H1 (cell line): ENCODE results near the gene KIAA0513. TPM values are rescaled to one million over a fixed set of nuclear protein-coding genes. Genes with fewer than 3 reads are reported as not detected.

Experiments used
- CTCF ChIA-PET: fragments of 300-600 bp; sonication (Branson Sonifier 250); formaldehyde crosslinking; loops from one replicate; lab custom pipeline; 2021; ENCODE audit not compliant: partially characterized antibody; lab: Charles Lee
- POLR2A ChIA-PET: fragments of 300-600 bp; sonication (Branson Sonifier 250); formaldehyde crosslinking; loops from one replicate; lab custom pipeline; 2021; ENCODE audit warnings: inconsistent platforms; ENCODE audit not compliant: partially characterized antibody; lab: Charles Lee
- DNase-seq, 2 experiments: peaks; one replicate each; pipeline versions ENCODE4 v3.0.0 to v3.0.0-alpha.2; 2010 to 2022; ENCODE audit warnings: low spot score in 2 of 2, low read depth in 1 of 2, mixed read lengths in 1 of 2
- FAIRE-seq: peaks from 2 replicates; lab custom pipeline; 2011; peaks lifted over from hg19 to GRCh38; lab: Jason Lieb, UNC
- H2AFZ ChIP-seq: 2 replicates; pipeline ENCODE4 v1.8.1; 2012; ENCODE audit warnings: low read length, inconsistent platforms
- H2AK5ac ChIP-seq: 2 replicates; pipeline ENCODE4 v1.6.1; 2013; ENCODE audit warnings: low read depth, low read length
- H2BK120ac ChIP-seq: replicated peaks from 2 replicates; pipeline ENCODE3; 2013; ENCODE audit warnings: low read depth, low read length, inconsistent platforms
- H2BK12ac ChIP-seq: 2 replicates; pipeline ENCODE4 v1.6.1; 2013; ENCODE audit warnings: low read depth, low read length
- H2BK15ac ChIP-seq: 2 replicates; pipeline ENCODE4 v1.6.1; 2013; ENCODE audit warnings: low read length
- H2BK20ac ChIP-seq: 2 replicates; pipeline ENCODE4 v1.6.1; 2013; ENCODE audit warnings: low read length
- H2BK5ac ChIP-seq: 2 replicates; pipeline ENCODE4 v1.6.1; 2013; ENCODE audit warnings: low read depth, low read length
- H3K14ac ChIP-seq: 2 replicates; pipeline ENCODE4 v1.6.1; 2013; ENCODE audit warnings: inconsistent platforms; ENCODE audit not compliant: insufficient read length
- H3K18ac ChIP-seq: 2 replicates; pipeline ENCODE4 v1.6.1; 2013; ENCODE audit warnings: low read length; ENCODE audit errors: extremely low read depth
- H3K23ac ChIP-seq: 2 replicates; pipeline ENCODE4 v1.6.1; 2013; ENCODE audit warnings: inconsistent platforms; ENCODE audit not compliant: insufficient read length
- H3K23me2 ChIP-seq: 2 replicates; pipeline ENCODE4 v1.6.1; 2013; ENCODE audit warnings: low read depth, low read length
- H3K27ac ChIP-seq: 2 replicates; pipeline ENCODE4 v1.6.1; 2011; ENCODE audit warnings: low read depth, low read length, inconsistent platforms
- H3K27me3 ChIP-seq, 4 experiments: replicated peaks in 1 of 4; 1 replicate in 1 of 4; 2 replicates in 3 of 4; pipeline versions ENCODE4 v1.6.1 to v1.8.1; 2011 to 2013; ENCODE audit warnings: low read length in 3 of 4, mild to moderate bottlenecking in 3 of 4, inconsistent platforms in 2 of 4, mixed read lengths in 2 of 4, moderate library complexity in 1 of 4; ENCODE audit not compliant: control insufficient read depth in 3 of 4, insufficient read depth in 3 of 4; ENCODE audit errors: extremely low read depth in 1 of 4
- H3K36me3 ChIP-seq, 4 experiments: 2 replicates each; pipeline versions ENCODE4 v1.6.1 to v1.8.1; 2011 to 2013; ENCODE audit warnings: mild to moderate bottlenecking in 4 of 4, low read length in 3 of 4, moderate library complexity in 2 of 4, control low read depth in 1 of 4, inconsistent platforms in 1 of 4; ENCODE audit not compliant: insufficient read depth in 4 of 4, control insufficient read depth in 2 of 4
- H3K4ac ChIP-seq: replicated peaks from 2 replicates; pipeline ENCODE3; 2013; ENCODE audit warnings: low read length, low read depth, mixed read lengths, inconsistent platforms; ENCODE audit not compliant: insufficient read length
- H3K4me1 ChIP-seq, 4 experiments: replicated peaks in 1 of 4; 1 replicate in 1 of 4; 2 replicates in 3 of 4; pipeline versions ENCODE4 v1.6.1 to v1.8.1; 2011 to 2013; ENCODE audit warnings: low read length in 3 of 4, inconsistent platforms in 2 of 4, mixed read lengths in 1 of 4; ENCODE audit not compliant: insufficient read depth in 4 of 4, control insufficient read depth in 3 of 4
- H3K4me2 ChIP-seq, 2 experiments: 2 replicates each; pipeline versions ENCODE4 v1.6.1 to v1.8.1; 2011 to 2013; ENCODE audit warnings: low read depth in 2 of 2, low read length in 2 of 2, control low read depth in 1 of 2, inconsistent platforms in 1 of 2, mild to moderate bottlenecking in 1 of 2; ENCODE audit not compliant: insufficient read depth in 1 of 2
- H3K4me3 ChIP-seq, 4 experiments: fragments of 200-600, 300-600 bp in 1 of 4; sonication (generic), shearing (Covaris generic), sonication (Bioruptor Twin) in 1 of 4; 2 replicates each; pipeline versions ENCODE4 v1.5.1 to v1.8.1; 2011 to 2016; ENCODE audit warnings: low read length in 4 of 4, low read depth in 3 of 4, control low read depth in 2 of 4, inconsistent platforms in 2 of 4, mild to moderate bottlenecking in 2 of 4, mixed read lengths in 1 of 4, moderate library complexity in 1 of 4; ENCODE audit not compliant: insufficient read depth in 2 of 4; ENCODE audit errors: extremely low read depth in 1 of 4
- H3K56ac ChIP-seq: replicated peaks from 2 replicates; pipeline ENCODE3; 2013; ENCODE audit warnings: low read depth, mild to moderate bottlenecking, mixed read lengths, low read length, inconsistent platforms; ENCODE audit not compliant: insufficient read length
- H3K79me1 ChIP-seq: 2 replicates; pipeline ENCODE4 v1.6.1; 2013; ENCODE audit warnings: low read depth, low read length, control low read depth
- H3K79me2 ChIP-seq, 2 experiments: 2 replicates each; pipeline versions ENCODE4 v1.6.1 to v1.8.1; 2012 to 2013; ENCODE audit warnings: low read length in 2 of 2, mild to moderate bottlenecking in 2 of 2, inconsistent platforms in 1 of 2; ENCODE audit not compliant: insufficient read depth in 2 of 2, control insufficient read depth in 1 of 2
- H3K9ac ChIP-seq, 4 experiments: replicated peaks in 1 of 4; 1 replicate in 1 of 4; 2 replicates in 3 of 4; pipeline versions ENCODE4 v1.6.1 to v1.8.1; 2011 to 2013; ENCODE audit warnings: low read depth in 3 of 4, low read length in 3 of 4, control low read depth in 2 of 4, mild to moderate bottlenecking in 2 of 4, moderate library complexity in 2 of 4, inconsistent platforms in 1 of 4; ENCODE audit errors: extremely low read depth in 1 of 4
- H3K9me3 ChIP-seq, 2 experiments: 2 replicates each; pipeline versions ENCODE4 v1.6.1 to v1.8.1; 2012 to 2013; ENCODE audit warnings: mild to moderate bottlenecking in 2 of 2, moderate library complexity in 2 of 2, control low read depth in 1 of 2, inconsistent platforms in 1 of 2, low read depth in 1 of 2, low read length in 1 of 2, mixed read lengths in 1 of 2; ENCODE audit not compliant: insufficient read depth in 2 of 2
- H4K20me1 ChIP-seq, 2 experiments: replicated peaks in 1 of 2; 2 replicates each; pipeline versions ENCODE3 to v1.8.1; 2011 to 2013; ENCODE audit warnings: inconsistent platforms in 2 of 2, low read length in 2 of 2, mild to moderate bottlenecking in 1 of 2; ENCODE audit not compliant: insufficient read depth in 2 of 2, control insufficient read depth in 1 of 2
- H4K5ac ChIP-seq: 2 replicates; pipeline ENCODE4 v1.6.1; 2013; ENCODE audit warnings: low read length, low read depth, mixed read lengths, inconsistent platforms; ENCODE audit not compliant: insufficient read length
- H4K8ac ChIP-seq: 2 replicates; pipeline ENCODE4 v1.8.0; 2013; ENCODE audit warnings: mild to moderate bottlenecking, moderate library complexity, low read length, inconsistent platforms; ENCODE audit not compliant: insufficient read depth; ENCODE audit errors: extremely low read depth
- H4K91ac ChIP-seq: replicated peaks from 2 replicates; pipeline ENCODE3; 2013; ENCODE audit warnings: low read length, mixed read lengths, inconsistent platforms; ENCODE audit not compliant: insufficient read length
- BCL11A ChIP-seq, 2 experiments: IDR thresholded peaks; one replicate each; pipeline ENCODE4 v1.6.1; 2011; ENCODE audit warnings: low read depth in 2 of 2, low read length in 2 of 2, mild to moderate bottlenecking in 2 of 2
- BRCA1 ChIP-seq: IDR thresholded peaks from 2 replicates; pipeline ENCODE4 v1.6.1; 2012; ENCODE audit warnings: low read depth, low read length, improper control_type of control experiment
- GTF2F1 ChIP-seq: IDR thresholded peaks from 2 replicates; pipeline ENCODE4 v1.6.1; 2012; ENCODE audit warnings: low read depth, low read length, improper control_type of control experiment, borderline replicate concordance
- JUN ChIP-seq: IDR thresholded peaks from 2 replicates; pipeline ENCODE4 v1.6.1; 2011; ENCODE audit warnings: low read depth, mild to moderate bottlenecking, improper control_type of control experiment, low read length
- NRF1 ChIP-seq: IDR thresholded peaks from 2 replicates; pipeline ENCODE4 v1.6.1; 2011; ENCODE audit warnings: mild to moderate bottlenecking, low read depth, low read length, improper control_type of control experiment
- POU5F1 ChIP-seq: IDR thresholded peaks from 2 replicates; pipeline ENCODE4 v1.6.1; 2011; ENCODE audit warnings: low read depth, mild to moderate bottlenecking, low read length, moderate library complexity
- SIX5 ChIP-seq: IDR thresholded peaks from 2 replicates; pipeline ENCODE4 v1.6.1; 2011; ENCODE audit warnings: mild to moderate bottlenecking, low read depth, low read length
- TAF7 ChIP-seq: optimal IDR thresholded peaks from 2 replicates; pipeline ENCODE3; 2011; ENCODE audit warnings: low read depth, mild to moderate bottlenecking, inconsistent platforms, low read length, moderate library complexity, borderline replicate concordance
- YY1 ChIP-seq: IDR thresholded peaks from 2 replicates; pipeline ENCODE4 v1.6.1; 2011; ENCODE audit warnings: low read depth, mild to moderate bottlenecking, low read length
- WGBS, 2 experiments: shearing (Covaris generic) in 1 of 2; methylation state at CpG; one replicate each; pipeline versions ENCODE4 v1.1.6 to v1.1.7; 2013 to 2015; ENCODE audit warnings: low lambda C conversion rate in 2 of 2, mixed read lengths in 2 of 2, inconsistent platforms in 1 of 2, low coverage in 1 of 2, missing lambda C conversion rate in 1 of 2; ENCODE audit not compliant: insufficient replicate concordance in 2 of 2, insufficient coverage in 1 of 2, insufficient read length in 1 of 2; ENCODE audit errors: extremely low coverage in 1 of 2, missing lambda C conversion rate in 1 of 2; 5-methylcytosine and 5-hydroxymethylcytosine counted together
- polyA plus RNA-seq, 7 experiments: library from polyadenylated mRNA; depleted of rRNA in 3 of 7; stranded (reverse) in 5 of 7; unstranded in 2 of 7; fragments of >200 nt in 5 of 7; fragments of 200-250 nt in 2 of 7; gene quantifications; 1 replicate in 5 of 7; 2 replicates in 1 of 7; 4 replicates in 1 of 7; pipeline versions ENCODE4 v1.2.1 to v1.2.3, GENCODE V29; 2011 to 2013; ENCODE audit warnings: missing spikeins in 2 of 7, mixed read lengths in 2 of 7
- total RNA-seq: library from RNA; stranded (reverse); fragmentation: NEBNext Ultra II Directional; extraction: Animal tissue kit (Norgen Biotek cat#: 25700); gene quantifications from 2 replicates; pipeline ENCODE4 v1.2.1, GENCODE V29; 2021
- TF ChIP-seq, protein P1 (sequence below), 3 experiments: IDR thresholded peaks; 1 replicate in 2 of 3; 2 replicates in 1 of 3; pipeline versions ENCODE4 v1.5.1 to v1.6.1; 2011; ENCODE audit warnings: low read length in 3 of 3, mild to moderate bottlenecking in 3 of 3, inconsistent platforms in 2 of 3, low read depth in 1 of 3, moderate library complexity in 1 of 3; ENCODE audit not compliant: insufficient read depth in 1 of 3; ENCODE audit errors: control extremely low read depth in 1 of 3

KIAA0513 gene
- total and polyA plus RNA-seq, 2 of the 8 experiments (the other 6 are each of a cell fraction or from before 2014, with no cell fraction given) = 2.1 to 6.1 TPM

DNA sequence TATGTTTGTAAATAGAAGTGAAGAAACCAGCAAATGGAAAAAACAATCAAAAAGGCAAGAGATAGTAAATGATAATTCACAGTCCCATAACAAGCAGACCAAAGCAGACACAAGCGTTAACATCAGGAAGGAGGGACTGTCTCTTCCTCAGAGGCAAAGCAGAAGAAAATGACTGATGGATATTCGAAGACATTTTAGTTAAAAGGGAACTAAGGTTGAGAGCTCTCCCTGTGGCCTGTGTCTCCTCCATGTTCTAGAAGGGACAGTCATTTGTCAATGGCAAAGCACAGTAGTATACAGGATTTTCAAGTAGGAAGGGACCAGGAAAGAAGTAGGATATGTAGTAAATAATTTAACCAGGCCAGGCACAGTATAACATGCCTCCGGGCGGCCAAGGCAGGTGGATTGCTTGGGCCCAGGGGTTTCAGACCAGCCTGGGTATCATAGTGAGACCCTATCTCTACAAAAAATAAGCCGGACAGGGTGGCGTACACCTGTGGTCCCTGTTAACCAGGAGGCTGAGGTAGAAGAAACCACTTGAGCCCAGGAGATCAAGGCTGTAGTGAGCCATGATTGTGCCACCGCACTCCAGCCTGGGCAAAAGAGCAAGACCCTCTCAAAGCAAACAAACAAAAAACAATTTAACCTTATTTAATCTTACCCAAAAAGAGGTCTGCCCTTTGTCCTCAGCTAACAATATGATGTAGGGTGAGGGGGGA lies 19.9 kb upstream of the KIAA0513 start:
- Histone ChIP-seq H2AK5ac (no peak overlapping the region), H2BK12ac (no peak overlapping the region), H3K14ac (no peak overlapping the region), H3K4me2 (no peak overlapping the region), H3K79me2 (peaks cover 13 to 72% of the 10 kb centered on the region in 2 experiments), H4K91ac (no peak overlapping the region), H4K8ac (no peak overlapping the region), H4K20me1 (peaks cover 6 to 21% of the 10 kb centered on the region in 2 experiments), H2BK120ac (no peak overlapping the region), H3K36me3 (no peaks in the 10 kb centered on the region), H3K9me3 (no peaks in the 10 kb centered on the region), H2BK20ac (no peak overlapping the region), H3K18ac (no peak overlapping the region), H3K23ac (no peak overlapping the region), H3K27me3 (no peaks in the 10 kb centered on the region), H2BK5ac (no peak overlapping the region), H3K79me1 (peaks cover 24% of the 10 kb centered on the region), H2AFZ (no peak overlapping the region), H2BK15ac (no peak overlapping the region), H3K56ac (no peak overlapping the region), H3K27ac (no peak overlapping the region), H3K4me1 (peaks cover 2 to 16% (median 6%) of the 10 kb centered on the region in 4 experiments), H3K9ac (no peak overlapping the region), H3K4ac (no peak overlapping the region), H3K23me2 (peaks cover 10% of the 10 kb centered on the region; the same call in 1 of the 2 replicates), H3K4me3 (no peak overlapping the region), H4K5ac (no peak overlapping the region)
- 88% methylated on average over 7 of the region's 7 CpGs; no CpG with 5 or more reads in 1 of the 2 experiments for WGBS, 2 experiments
- DNase-seq (no peak), FAIRE-seq (no peak)
- POLR2A ChIA-PET = no interaction called here
- CTCF ChIA-PET = interaction anchor here (0.6 to 1.3 kb wide), 4 partner anchors 8 to 384 kb away, joined by 3 to 4 read pairs (median 4); no protein-coding TSS in a partner anchor
- TF ChIP-seq TAF7 (no peak), GTF2F1 (no peak), BRCA1 (no peak), JUN (no peak), SIX5 (no peak), YY1 (no peak), BCL11A (IDR thresholded peaks at IDR 0.05; ENCODE audit: low read depth in 2 of 2, low read length in 2 of 2) (no peak), NRF1 (no peak), POU5F1 (no peak)
- TF ChIP-seq, protein P1, sequence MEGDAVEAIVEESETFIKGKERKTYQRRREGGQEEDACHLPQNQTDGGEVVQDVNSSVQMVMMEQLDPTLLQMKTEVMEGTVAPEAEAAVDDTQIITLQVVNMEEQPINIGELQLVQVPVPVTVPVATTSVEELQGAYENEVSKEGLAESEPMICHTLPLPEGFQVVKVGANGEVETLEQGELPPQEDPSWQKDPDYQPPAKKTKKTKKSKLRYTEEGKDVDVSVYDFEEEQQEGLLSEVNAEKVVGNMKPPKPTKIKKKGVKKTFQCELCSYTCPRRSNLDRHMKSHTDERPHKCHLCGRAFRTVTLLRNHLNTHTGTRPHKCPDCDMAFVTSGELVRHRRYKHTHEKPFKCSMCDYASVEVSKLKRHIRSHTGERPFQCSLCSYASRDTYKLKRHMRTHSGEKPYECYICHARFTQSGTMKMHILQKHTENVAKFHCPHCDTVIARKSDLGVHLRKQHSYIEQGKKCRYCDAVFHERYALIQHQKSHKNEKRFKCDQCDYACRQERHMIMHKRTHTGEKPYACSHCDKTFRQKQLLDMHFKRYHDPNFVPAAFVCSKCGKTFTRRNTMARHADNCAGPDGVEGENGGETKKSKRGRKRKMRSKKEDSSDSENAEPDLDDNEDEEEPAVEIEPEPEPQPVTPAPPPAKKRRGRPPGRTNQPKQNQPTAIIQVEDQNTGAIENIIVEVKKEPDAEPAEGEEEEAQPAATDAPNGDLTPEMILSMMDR (IDR thresholded peaks at IDR 0.05; ENCODE audit: control extremely low read depth in 1 of 3, insufficient read depth in 1 of 3, low read depth in 1 of 3, low read length in 3 of 3) = no peak
